ENCODE measurements around the gene UBA1. TPM values are rescaled to one million over a fixed set of nuclear protein-coding genes. Genes with fewer than 3 reads are reported as not detected.

UBA1 gene
- total RNA-seq, 1 experiment from 2014 or later, result 275 TPM

- Histone ChIP-seq H4K20me1 (ENCODE audit: insufficient read depth) (no peaks in the 10 kb centered on the region), H3K79me2 (ENCODE audit: insufficient read depth, low read length) (peaks cover 36% of the 10 kb centered on the region), H3K9me3 (ENCODE audit: control insufficient read depth in 1 of 2, insufficient read depth in 1 of 2, low read depth in 1 of 2, low read length in 2 of 2) (no peaks in the 10 kb centered on the region), H3K9ac (ENCODE audit: low read length) (no peak overlapping the region), H3K27ac (ENCODE audit: low read depth, low read length) (no peak overlapping the region), H3K4me1 (ENCODE audit: control insufficient read depth in 1 of 2, insufficient read depth in 2 of 2, low read length in 2 of 2) (peaks cover 0 to 7% of the 10 kb centered on the region in 2 experiments; a peak in 3 of 4 replicates), H3K9me2 (ENCODE audit: insufficient read depth) (no peaks in the 10 kb centered on the region), H3K4me2 (ENCODE audit: low read length) (no peak overlapping the region), H3K36me3 (ENCODE audit: control insufficient read depth in 1 of 2, insufficient read depth in 2 of 2, low read length in 2 of 2) (peaks cover 14 to 28% of the 10 kb centered on the region in 2 experiments), H3K4me3 (replicated peaks in 1 of 2; ENCODE audit: low read depth in 1 of 2, low read length in 2 of 2) (no peak overlapping the region), H2AFZ (ENCODE audit: low read depth, low read length, poor library complexity, severe bottlenecking) (no peak overlapping the region), H3K27me3 (ENCODE audit: insufficient read depth, low read length) (no peaks in the 10 kb centered on the region)
- intact Hi-C loops (cut with micrococcal nuclease), result no loop called here
- RAD21 ChIA-PET (ENCODE audit: low non-redundant PET in 1 of 2, low total read pairs in 2 of 2, uncharacterized antibody in 2 of 2, unreplicated experiment in 2 of 2), result no interaction called here
- POLR2A ChIA-PET, result no interaction called here
- TF ChIP-seq ZFX (IDR thresholded peaks at IDR 0.05) (no peak), MAX (IDR thresholded peaks at IDR 0.05) (no peak), CEBPB (IDR thresholded peaks at IDR 0.05; ENCODE audit: low read depth) (no peak), REST (IDR thresholded peaks at IDR 0.05; ENCODE audit: low read depth) (no peak), TCF7L2 (IDR thresholded peaks at IDR 0.05; ENCODE audit: borderline replicate concordance, extremely low read depth, insufficient read depth, insufficient read length) (no peak), ELF1 (IDR thresholded peaks at IDR 0.05; ENCODE audit: borderline replicate concordance, low read depth) (no peak), EZH2phosphoT487 (IDR thresholded peaks at IDR 0.05; ENCODE audit: borderline replicate concordance) (no peak), SIN3A (IDR thresholded peaks at IDR 0.05; ENCODE audit: low read depth) (no peak), POLR2AphosphoS5 (IDR thresholded peaks at IDR 0.05; ENCODE audit: low read depth, low read length) (no peak), POLR2A (IDR thresholded peaks at IDR 0.05; ENCODE audit: borderline replicate concordance, extremely low read depth, insufficient read depth, insufficient read length) (no peak), EZH2 (IDR thresholded peaks at IDR 0.05) (no peak), CTCF (IDR thresholded peaks at IDR 0.05 in 2 of 3, conservative IDR thresholded peaks at IDR 0.05 in 1 of 3; ENCODE audit: borderline replicate concordance in 1 of 3, insufficient read depth in 1 of 3, low read depth in 2 of 3, low read length in 2 of 3) (no peak), ZBTB33 (IDR thresholded peaks at IDR 0.05; ENCODE audit: extremely low read depth, insufficient replicate concordance, low read length) (no peak), YY1 (IDR thresholded peaks at IDR 0.05; ENCODE audit: extremely low read depth, insufficient replicate concordance, low read depth, low read length) (no peak), FOSL1 (IDR thresholded peaks at IDR 0.05; ENCODE audit: low read depth) (no peak), RAD21 (IDR thresholded peaks at IDR 0.05; ENCODE audit: low read depth) (no peak), SP1 (IDR thresholded peaks at IDR 0.05; ENCODE audit: low read depth) (no peak), ATF3 (IDR thresholded peaks at IDR 0.05) (no peak), CBX3 (IDR thresholded peaks at IDR 0.05; ENCODE audit: low read depth) (no peak)
- CTCF ChIA-PET, result no interaction called here
- ATAC-seq (no peak), DNase-seq (ENCODE audit: low read depth, low spot score) (no peak)
- no TSS peak for BruUV-seq (replicated peaks)
Measured at GRCh38 chrX:47224896-47225290, 31.3 kb downstream of the UBA1 start.
